GM06990 (cell line): Measurements from ENCODE around the gene BLTP3B.
"Not testable (repeated sequence)": the region's sequence is repeated elsewhere in the genome, so short reads cannot be mapped to it uniquely, and the experiment has no call there.

ENCODE experiments used
- DNase-seq: peaks from one replicate; pipeline ENCODE4 v3.0.0-alpha.2; 2011; ENCODE audit not compliant: insufficient read length; ENCODE audit errors: extremely low read depth
- H3K27me3 ChIP-seq: replicated peaks from 2 replicates; pipeline ENCODE4 v1.6.0; 2011; ENCODE audit warnings: low read length; ENCODE audit not compliant: control insufficient read depth, insufficient read depth
- H3K36me3 ChIP-seq: 2 replicates; pipeline ENCODE4 v1.5.1; 2011; ENCODE audit warnings: low read length; ENCODE audit not compliant: control insufficient read depth, insufficient read depth
- H3K4me3 ChIP-seq: replicated peaks from 2 replicates; pipeline ENCODE4 v1.5.1; 2011; ENCODE audit warnings: low read depth, mild to moderate bottlenecking, control low read depth, low read length
- TF ChIP-seq, protein P1 (sequence below): IDR thresholded peaks from 2 replicates; pipeline ENCODE4 v1.5.1; 2011; ENCODE audit warnings: low read length, control low read depth, mild to moderate bottlenecking, inconsistent platforms; ENCODE audit not compliant: insufficient read depth, poor library complexity, severe bottlenecking

BLTP3B gene

GRCh38 chr12:100186071-100186470, 43.4 kb upstream of the BLTP3B start:
- TF ChIP-seq, protein P1, sequence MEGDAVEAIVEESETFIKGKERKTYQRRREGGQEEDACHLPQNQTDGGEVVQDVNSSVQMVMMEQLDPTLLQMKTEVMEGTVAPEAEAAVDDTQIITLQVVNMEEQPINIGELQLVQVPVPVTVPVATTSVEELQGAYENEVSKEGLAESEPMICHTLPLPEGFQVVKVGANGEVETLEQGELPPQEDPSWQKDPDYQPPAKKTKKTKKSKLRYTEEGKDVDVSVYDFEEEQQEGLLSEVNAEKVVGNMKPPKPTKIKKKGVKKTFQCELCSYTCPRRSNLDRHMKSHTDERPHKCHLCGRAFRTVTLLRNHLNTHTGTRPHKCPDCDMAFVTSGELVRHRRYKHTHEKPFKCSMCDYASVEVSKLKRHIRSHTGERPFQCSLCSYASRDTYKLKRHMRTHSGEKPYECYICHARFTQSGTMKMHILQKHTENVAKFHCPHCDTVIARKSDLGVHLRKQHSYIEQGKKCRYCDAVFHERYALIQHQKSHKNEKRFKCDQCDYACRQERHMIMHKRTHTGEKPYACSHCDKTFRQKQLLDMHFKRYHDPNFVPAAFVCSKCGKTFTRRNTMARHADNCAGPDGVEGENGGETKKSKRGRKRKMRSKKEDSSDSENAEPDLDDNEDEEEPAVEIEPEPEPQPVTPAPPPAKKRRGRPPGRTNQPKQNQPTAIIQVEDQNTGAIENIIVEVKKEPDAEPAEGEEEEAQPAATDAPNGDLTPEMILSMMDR = no peak
- Histone ChIP-seq H3K27me3 (no peaks in the 10 kb centered on the region), H3K36me3 (peaks cover 1% of the 10 kb centered on the region), H3K4me3 (no peak overlapping the region)
- no peak for DNase-seq

- TF ChIP-seq, protein P1 = no peak
- no peak for DNase-seq
- Histone ChIP-seq H3K27me3 (no peaks in the 10 kb centered on the region), H3K4me3 (no peak overlapping the region), H3K36me3 (peaks cover 1% of the 10 kb centered on the region)
These were observed 42.8 kb upstream of the BLTP3B start for GRCh38 chr12:100185361-100185894.

GRCh38 chr12:100184549-100185145, 42.0 kb upstream of the BLTP3B start:
- TF ChIP-seq, protein P1 = no peak
- H3K27me3 ChIP-seq = no peaks in the 10 kb centered on the region
- no peak overlapping the region for H3K4me3 ChIP-seq
- H3K36me3 ChIP-seq = no peaks in the 10 kb centered on the region; the same call in 1 of the 2 replicates
- no peak for DNase-seq

- H3K27me3 ChIP-seq = no peaks in the 10 kb centered on the region
- TF ChIP-seq, protein P1 = no peak
- DNase-seq = no peak
- no peak overlapping the region for H3K4me3 ChIP-seq
- H3K36me3 ChIP-seq = no peaks in the 10 kb centered on the region; the same call in 1 of the 2 replicates
These were observed 36.6 kb upstream of the BLTP3B start for GRCh38 chr12:100179252-100179651.

DNA sequence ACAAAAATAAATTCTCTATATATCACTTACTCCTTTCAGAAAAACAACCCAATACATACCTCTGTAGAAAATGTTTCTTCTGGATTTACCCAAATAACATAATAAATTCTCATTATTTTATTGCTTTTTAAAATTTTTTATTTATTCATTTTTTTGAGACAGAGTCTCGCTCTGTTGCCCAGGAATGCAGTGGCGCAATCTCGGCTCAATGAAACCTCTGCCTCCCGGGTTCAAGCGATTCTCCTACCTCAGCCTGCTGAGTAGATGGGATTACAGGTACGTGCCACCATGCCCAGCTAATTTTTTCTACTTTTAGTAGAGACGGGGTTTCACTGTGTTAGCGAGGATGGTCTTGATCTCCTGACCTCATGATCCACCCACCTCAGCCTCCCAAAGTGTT, 33.8 kb upstream of the BLTP3B start:
- H3K4me3 ChIP-seq, H3K27me3 ChIP-seq, H3K36me3 ChIP-seq: not testable (repeated sequence)

DNA sequence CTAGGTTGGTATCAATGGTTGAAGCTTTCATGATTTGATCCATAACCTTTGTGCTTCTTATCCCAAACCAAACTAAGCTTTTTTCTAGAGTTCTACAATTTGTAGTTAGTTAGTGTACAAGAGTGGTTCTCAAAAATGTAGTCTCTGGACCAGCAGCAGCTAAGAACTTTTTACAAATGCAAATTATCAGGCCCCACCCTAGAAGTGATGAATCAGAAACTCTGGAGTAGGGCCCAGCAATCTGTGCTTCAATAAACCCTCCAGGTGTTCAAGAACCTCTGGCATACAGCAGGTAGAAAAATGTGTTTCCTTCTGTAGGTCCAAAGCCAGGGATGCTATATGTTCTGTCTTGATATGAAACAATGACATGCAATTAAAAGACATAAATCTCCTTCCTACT, 31.8 kb upstream of the BLTP3B start:
- TF ChIP-seq, protein P1 = no peak
- no peak overlapping the region for H3K4me3 ChIP-seq
- DNase-seq = no peak
- H3K36me3 ChIP-seq = peaks cover 1% of the 10 kb centered on the region; the same call in 1 of the 2 replicates
- H3K27me3 ChIP-seq = no peaks in the 10 kb centered on the region

More for the DNA sequence above, 33.8 kb upstream of the BLTP3B start:
- not testable (repeated sequence) for DNase-seq
